Mesendoderm (in vitro differentiated cells): Measurements from ENCODE around the gene SLC39A1. TPM values are rescaled to one million over a fixed set of nuclear protein-coding genes. Genes with fewer than 3 reads are reported as not detected.
"Not testable (repeated sequence)": the region's sequence is repeated elsewhere in the genome, so short reads cannot be mapped to it uniquely, and the experiment has no call there.

Experiments
- DNase-seq: peaks from one replicate; pipeline ENCODE4 v3.0.0; 2013
- H2AK5ac ChIP-seq: 2 replicates; pipeline ENCODE4 v1.6.1; 2013; ENCODE audit warnings: low read length, inconsistent platforms
- H2BK120ac ChIP-seq: 2 replicates; pipeline ENCODE4 v1.6.1; 2013; ENCODE audit warnings: low read depth, mild to moderate bottlenecking, low read length, moderate library complexity, mixed read lengths
- H2BK15ac ChIP-seq: replicated peaks from 2 replicates; pipeline ENCODE4 v1.6.1; 2013; ENCODE audit warnings: low read depth, mild to moderate bottlenecking, moderate library complexity
- H2BK5ac ChIP-seq: 2 replicates; pipeline ENCODE4 v1.6.1; 2013; ENCODE audit warnings: low read length, inconsistent platforms
- H3K18ac ChIP-seq: 2 replicates; pipeline ENCODE4 v1.6.1; 2013; ENCODE audit warnings: mild to moderate bottlenecking, low read length, mixed read lengths
- H3K23ac ChIP-seq: one replicate; pipeline ENCODE4 v1.6.1; 2013; ENCODE audit warnings: low read length
- H3K27ac ChIP-seq: 2 replicates; pipeline ENCODE4 v1.5.1; 2013; ENCODE audit warnings: low read depth, mild to moderate bottlenecking, inconsistent platforms, low read length, moderate library complexity
- H3K27me3 ChIP-seq: 2 replicates; pipeline ENCODE4 v1.6.1; 2013; ENCODE audit warnings: low read length, control low read depth, mild to moderate bottlenecking, inconsistent platforms; ENCODE audit not compliant: insufficient read depth, poor library complexity
- H3K36me3 ChIP-seq: 2 replicates; pipeline ENCODE4 v1.6.1; 2013; ENCODE audit warnings: low read length, inconsistent platforms; ENCODE audit not compliant: control insufficient read depth, insufficient read depth
- H3K4ac ChIP-seq: one replicate; pipeline ENCODE4 v1.6.1; 2013; ENCODE audit warnings: low read depth, mild to moderate bottlenecking, low read length, moderate library complexity
- H3K4me1 ChIP-seq: 2 replicates; pipeline ENCODE4 v1.6.1; 2013; ENCODE audit warnings: low read depth, low read length, inconsistent platforms; ENCODE audit not compliant: control insufficient read depth
- H3K4me2 ChIP-seq: 2 replicates; pipeline ENCODE4 v1.6.1; 2013; ENCODE audit warnings: low read length
- H3K4me3 ChIP-seq: 2 replicates; pipeline ENCODE4 v1.5.1; 2013; ENCODE audit warnings: mild to moderate bottlenecking, low read length
- H3K56ac ChIP-seq: one replicate; pipeline ENCODE4 v1.6.1; 2013; ENCODE audit warnings: low read length
- H3K79me1 ChIP-seq: 2 replicates; pipeline ENCODE4 v1.6.1; 2013; ENCODE audit warnings: low read length, inconsistent platforms
- H3K79me2 ChIP-seq: 2 replicates; pipeline ENCODE4 v1.6.1; 2013; ENCODE audit warnings: mild to moderate bottlenecking, low read length; ENCODE audit not compliant: control insufficient read depth, insufficient read depth
- H3K9ac ChIP-seq: 2 replicates; pipeline ENCODE4 v1.6.1; 2013; ENCODE audit warnings: low read length, inconsistent platforms
- H4K5ac ChIP-seq: one replicate; pipeline ENCODE4 v1.6.1; 2013; ENCODE audit warnings: low read length
- H4K8ac ChIP-seq: one replicate; pipeline ENCODE4 v1.6.1; 2013; ENCODE audit warnings: low read depth, mild to moderate bottlenecking, control low read depth, low read length, moderate library complexity
- WGBS: extraction: QIAGEN DNeasy Blood & Tissue Kit; methylation state at CpG from one replicate; pipeline ENCODE4 v1.1.7; 2013; ENCODE audit warnings: low lambda C conversion rate, missing lambda C conversion rate; ENCODE audit not compliant: insufficient coverage; ENCODE audit errors: extremely low coverage; 5-methylcytosine and 5-hydroxymethylcytosine counted together
- polyA plus RNA-seq, 2 experiments: library from polyadenylated mRNA; stranded (reverse); fragments of 200-250 nt; gene quantifications; one replicate each; pipeline ENCODE4 v1.2.3, GENCODE V29; 2013

The SLC39A1 gene
- 162 TPM for polyA plus RNA-seq (2013, experiment 1 of 2)
- 160 TPM for polyA plus RNA-seq (2013, experiment 2 of 2)

GRCh38 chr1:153963030-153963849, at the start of gene SLC39A1:
Gene SLC39A1 (minus strand): TSS chr1:153963537. CDS start chr1:153962715, 822 bp downstream.
- Histone ChIP-seq H3K4me2 (peak within 1 kb of the TSS; percentile 87), H2BK15ac (no peak within 1 kb of the TSS), H3K9ac (peak within 1 kb of the TSS; percentile 98), H3K79me1 (peaks cover 10% of the 10 kb centered on the region), H2AK5ac (peak within 1 kb of the TSS; percentile 87), H2BK120ac (peak within 1 kb of the TSS; percentile 29), H3K27ac (peak within 1 kb of the TSS; percentile 83), H3K18ac (peak within 1 kb of the TSS; percentile 34), H4K5ac (no peak within 1 kb of the TSS), H3K4me3 (peak within 1 kb of the TSS; percentile 88), H2BK5ac (peak within 1 kb of the TSS; percentile 77), H3K56ac (peak within 1 kb of the TSS; percentile 97), H3K4me1 (peaks cover 5% of the 10 kb centered on the region), H3K36me3 (peaks cover 7% of the 10 kb centered on the region), H3K27me3 (no peaks in the 10 kb centered on the region), H3K79me2 (peaks cover 28% of the 10 kb centered on the region), H3K4ac (peak within 1 kb of the TSS; percentile 86), H4K8ac (no peak within 1 kb of the TSS), H3K23ac (peak within 1 kb of the TSS; percentile 91)
- WGBS, result no CpG with 5 or more reads among the region's 54 CpGs
- peak; percentile 99 for DNase-seq

GRCh38 chr1:154012543-154012942, 49.2 kb upstream of the SLC39A1 start:
- no CpG with 5 or more reads among the region's 14 CpGs for WGBS

GRCh38 chr1:154012129-154012528, 48.8 kb upstream of the SLC39A1 start:
- no peak overlapping the region for H3K23ac ChIP-seq
- H3K4me1 ChIP-seq, result no peaks in the 10 kb centered on the region
- no peak overlapping the region for H3K4me3 ChIP-seq
- H4K5ac ChIP-seq, result no peak overlapping the region
- H3K18ac ChIP-seq, result no peak overlapping the region
- H3K79me1 ChIP-seq, result no peaks in the 10 kb centered on the region
- no CpG with 5 or more reads among the region's 1 CpG for WGBS
- H2BK5ac ChIP-seq, result no peak overlapping the region
- no peak overlapping the region for H3K4ac ChIP-seq
- H3K36me3 ChIP-seq, result no peaks in the 10 kb centered on the region
- no peak overlapping the region for H2BK15ac ChIP-seq
- H2BK120ac ChIP-seq, result no peak overlapping the region
- H2AK5ac ChIP-seq, result no peak overlapping the region
- no peaks in the 10 kb centered on the region for H3K79me2 ChIP-seq
- H3K9ac ChIP-seq, result no peak overlapping the region
- H3K56ac ChIP-seq, result no peak overlapping the region
- H3K4me2 ChIP-seq, result no peak overlapping the region
- no peaks in the 10 kb centered on the region for H3K27me3 ChIP-seq
- H4K8ac ChIP-seq, result no peak overlapping the region
- DNase-seq, result no peak
- H3K27ac ChIP-seq, result no peak overlapping the region

More at GRCh38 chr1:154012543-154012942, 49.2 kb upstream of the SLC39A1 start:
- H3K56ac ChIP-seq, H2BK15ac ChIP-seq, H3K79me1 ChIP-seq, H2BK120ac ChIP-seq, H3K4me1 ChIP-seq, H3K18ac ChIP-seq, H3K4me3 ChIP-seq, H3K27me3 ChIP-seq, H3K79me2 ChIP-seq, H3K9ac ChIP-seq, H3K36me3 ChIP-seq, H4K8ac ChIP-seq, H3K23ac ChIP-seq, DNase-seq, H3K4ac ChIP-seq, H3K27ac ChIP-seq, H4K5ac ChIP-seq, H2AK5ac ChIP-seq, H3K4me2 ChIP-seq, H2BK5ac ChIP-seq: not testable (repeated sequence)

GRCh38 chr1:154006136-154006535, 42.8 kb upstream of the SLC39A1 start:
- Histone ChIP-seq H3K4me3 (no peak overlapping the region), H3K23ac (no peak overlapping the region), H3K79me2 (no peaks in the 10 kb centered on the region), H3K27ac (no peak overlapping the region), H3K56ac (no peak overlapping the region), H2BK5ac (no peak overlapping the region), H3K36me3 (no peaks in the 10 kb centered on the region), H2BK120ac (no peak overlapping the region), H2BK15ac (no peak overlapping the region), H4K8ac (no peak overlapping the region), H3K79me1 (no peaks in the 10 kb centered on the region), H3K4me2 (no peak overlapping the region), H3K27me3 (no peaks in the 10 kb centered on the region), H3K9ac (no peak overlapping the region), H3K4ac (no peak overlapping the region), H3K18ac (no peak overlapping the region), H3K4me1 (no peaks in the 10 kb centered on the region), H2AK5ac (no peak overlapping the region), H4K5ac (no peak overlapping the region)
- no CpG with 5 or more reads among the region's 3 CpGs for WGBS
- DNase-seq, result no peak

- DNase-seq, result no peak
- no peak overlapping the region for H3K56ac ChIP-seq
- no peak overlapping the region for H3K18ac ChIP-seq
- no peak overlapping the region for H3K4ac ChIP-seq
- H3K23ac ChIP-seq, result no peak overlapping the region
- H3K27ac ChIP-seq, result no peak overlapping the region
- no CpG with 5 or more reads among the region's 4 CpGs for WGBS
- no peaks in the 10 kb centered on the region for H3K79me1 ChIP-seq
- no peaks in the 10 kb centered on the region for H3K79me2 ChIP-seq
- no peak overlapping the region for H2BK15ac ChIP-seq
- no peak overlapping the region for H3K4me2 ChIP-seq
- H3K4me3 ChIP-seq, result no peak overlapping the region
- no peak overlapping the region for H2AK5ac ChIP-seq
- no peaks in the 10 kb centered on the region for H3K27me3 ChIP-seq
- no peak overlapping the region for H2BK5ac ChIP-seq
- H3K36me3 ChIP-seq, result no peaks in the 10 kb centered on the region
- no peak overlapping the region for H4K8ac ChIP-seq
- H3K4me1 ChIP-seq, result no peaks in the 10 kb centered on the region
- no peak overlapping the region for H2BK120ac ChIP-seq
- H3K9ac ChIP-seq, result no peak overlapping the region
- H4K5ac ChIP-seq, result no peak overlapping the region
Measured at GRCh38 chr1:154000420-154000819, 37.1 kb upstream of the SLC39A1 start.
